IPS-15b (cell line): ENCODE data around the gene CSTPP1.
"Not testable (repeated sequence)": the region's sequence is repeated elsewhere in the genome, so short reads cannot be mapped to it uniquely, and the experiment has no call there.

ENCODE experiments used
- H3K27me3 ChIP-seq: one replicate; pipeline ENCODE4 v1.6.1; 2013; ENCODE audit warnings: low read length; ENCODE audit not compliant: control insufficient read depth, insufficient read depth
- H3K36me3 ChIP-seq: one replicate; pipeline ENCODE4 v1.6.1; 2013; ENCODE audit warnings: low read length; ENCODE audit not compliant: control insufficient read depth, insufficient read depth
- H3K4me1 ChIP-seq: one replicate; pipeline ENCODE4 v1.6.1; 2013; ENCODE audit warnings: mild to moderate bottlenecking, low read length; ENCODE audit not compliant: control insufficient read depth, insufficient read depth
- H3K4me3 ChIP-seq: one replicate; pipeline ENCODE4 v1.5.1; 2013; ENCODE audit warnings: low read depth, low read length
- H3K9ac ChIP-seq: one replicate; pipeline ENCODE4 v1.6.1; 2013; ENCODE audit warnings: low read depth, mild to moderate bottlenecking, low read length
- H3K9me3 ChIP-seq: one replicate; pipeline ENCODE4 v1.6.1; 2013; ENCODE audit warnings: mild to moderate bottlenecking, low read length; ENCODE audit not compliant: control insufficient read depth, insufficient read depth

Gene CSTPP1

GRCh38 chr11:46944356-46945075 lies 8.0 kb downstream of the CSTPP1 start:
- peaks cover 9% of the 10 kb centered on the region for H3K4me1 ChIP-seq
- no peaks in the 10 kb centered on the region for H3K36me3 ChIP-seq
- no peaks in the 10 kb centered on the region for H3K9me3 ChIP-seq
- no peaks in the 10 kb centered on the region for H3K27me3 ChIP-seq
- no peak overlapping the region for H3K4me3 ChIP-seq
- no peak overlapping the region for H3K9ac ChIP-seq

- Histone ChIP-seq H3K36me3 (no peaks in the 10 kb centered on the region), H3K9me3 (no peaks in the 10 kb centered on the region), H3K27me3 (no peaks in the 10 kb centered on the region), H3K4me1 (peaks cover 9% of the 10 kb centered on the region), H3K4me3 (no peak overlapping the region), H3K9ac (no peak overlapping the region)
These were observed 11.0 kb downstream of the CSTPP1 start for GRCh38 chr11:46947399-46948077.

- no peak overlapping the region for H3K4me3 ChIP-seq
- no peaks in the 10 kb centered on the region for H3K9me3 ChIP-seq
- peaks cover 9% of the 10 kb centered on the region for H3K4me1 ChIP-seq
- no peak overlapping the region for H3K9ac ChIP-seq
- H3K36me3 ChIP-seq: no peaks in the 10 kb centered on the region
- no peaks in the 10 kb centered on the region for H3K27me3 ChIP-seq
These were observed 12.0 kb downstream of the CSTPP1 start for GRCh38 chr11:46948378-46949131.

- Histone ChIP-seq H3K36me3 (no peaks in the 10 kb centered on the region), H3K9ac (no peak overlapping the region), H3K9me3 (no peaks in the 10 kb centered on the region), H3K27me3 (no peaks in the 10 kb centered on the region), H3K4me1 (peaks cover 9% of the 10 kb centered on the region), H3K4me3 (no peak overlapping the region)
These were observed 12.7 kb downstream of the CSTPP1 start for GRCh38 chr11:46949297-46949696.

- Histone ChIP-seq H3K9ac (no peak overlapping the region), H3K9me3 (no peaks in the 10 kb centered on the region), H3K27me3 (no peaks in the 10 kb centered on the region), H3K36me3 (no peaks in the 10 kb centered on the region), H3K4me3 (no peak overlapping the region), H3K4me1 (peaks cover 9% of the 10 kb centered on the region)
These were observed 15.3 kb downstream of the CSTPP1 start for GRCh38 chr11:46951864-46952263.

- no peaks in the 10 kb centered on the region for H3K36me3 ChIP-seq
- H3K4me3 ChIP-seq: no peak overlapping the region
- H3K27me3 ChIP-seq: no peaks in the 10 kb centered on the region
- peaks cover 7% of the 10 kb centered on the region for H3K4me1 ChIP-seq
- H3K9ac ChIP-seq: no peak overlapping the region
- no peaks in the 10 kb centered on the region for H3K9me3 ChIP-seq
These were observed 16.0 kb downstream of the CSTPP1 start for GRCh38 chr11:46952553-46952952.

GRCh38 chr11:46953093-46953492 lies 16.5 kb downstream of the CSTPP1 start:
- no peaks in the 10 kb centered on the region for H3K9me3 ChIP-seq
- H3K9ac ChIP-seq: no peak overlapping the region
- H3K4me3 ChIP-seq: no peak overlapping the region
- no peaks in the 10 kb centered on the region for H3K36me3 ChIP-seq
- no peaks in the 10 kb centered on the region for H3K27me3 ChIP-seq
- H3K4me1 ChIP-seq: peaks cover 2% of the 10 kb centered on the region

- Histone ChIP-seq H3K4me3 (no peak overlapping the region), H3K4me1 (no peaks in the 10 kb centered on the region), H3K9me3 (no peaks in the 10 kb centered on the region), H3K27me3 (no peaks in the 10 kb centered on the region), H3K9ac (no peak overlapping the region), H3K36me3 (no peaks in the 10 kb centered on the region)
These were observed 22.2 kb downstream of the CSTPP1 start for GRCh38 chr11:46958777-46959176.

GRCh38 chr11:46961041-46961440 lies 24.5 kb downstream of the CSTPP1 start:
- H3K9ac ChIP-seq: no peak overlapping the region
- H3K4me1 ChIP-seq: no peaks in the 10 kb centered on the region
- no peak overlapping the region for H3K4me3 ChIP-seq
- no peaks in the 10 kb centered on the region for H3K9me3 ChIP-seq
- H3K36me3 ChIP-seq: no peaks in the 10 kb centered on the region
- no peaks in the 10 kb centered on the region for H3K27me3 ChIP-seq

- not testable (repeated sequence) for H3K27me3 ChIP-seq, H3K4me3 ChIP-seq, H3K4me1 ChIP-seq, H3K9me3 ChIP-seq, H3K9ac ChIP-seq, H3K36me3 ChIP-seq
These were observed 25.3 kb downstream of the CSTPP1 start for GRCh38 chr11:46961886-46962285.

GRCh38 chr11:46963844-46964243 lies 27.3 kb downstream of the CSTPP1 start:
- H3K4me1 ChIP-seq: no peaks in the 10 kb centered on the region

GRCh38 chr11:46966773-46967172 lies 30.2 kb downstream of the CSTPP1 start:
- Histone ChIP-seq H3K9ac (no peak overlapping the region), H3K9me3 (no peaks in the 10 kb centered on the region), H3K27me3 (no peaks in the 10 kb centered on the region), H3K4me3 (no peak overlapping the region), H3K36me3 (no peaks in the 10 kb centered on the region), H3K4me1 (no peaks in the 10 kb centered on the region)

More at GRCh38 chr11:46963844-46964243, 27.3 kb downstream of the CSTPP1 start:
- Histone ChIP-seq H3K36me3 (no peaks in the 10 kb centered on the region), H3K4me3 (no peak overlapping the region), H3K27me3 (no peaks in the 10 kb centered on the region), H3K9ac (no peak overlapping the region), H3K9me3 (no peaks in the 10 kb centered on the region)
